ENCODE measurements around the gene CAMP. TPM values are rescaled to one million over a fixed set of nuclear protein-coding genes. Genes with fewer than 3 reads are reported as not detected.

Gene CAMP
- total RNA-seq, 2 donors from 2014 or later: not detected

DNA sequence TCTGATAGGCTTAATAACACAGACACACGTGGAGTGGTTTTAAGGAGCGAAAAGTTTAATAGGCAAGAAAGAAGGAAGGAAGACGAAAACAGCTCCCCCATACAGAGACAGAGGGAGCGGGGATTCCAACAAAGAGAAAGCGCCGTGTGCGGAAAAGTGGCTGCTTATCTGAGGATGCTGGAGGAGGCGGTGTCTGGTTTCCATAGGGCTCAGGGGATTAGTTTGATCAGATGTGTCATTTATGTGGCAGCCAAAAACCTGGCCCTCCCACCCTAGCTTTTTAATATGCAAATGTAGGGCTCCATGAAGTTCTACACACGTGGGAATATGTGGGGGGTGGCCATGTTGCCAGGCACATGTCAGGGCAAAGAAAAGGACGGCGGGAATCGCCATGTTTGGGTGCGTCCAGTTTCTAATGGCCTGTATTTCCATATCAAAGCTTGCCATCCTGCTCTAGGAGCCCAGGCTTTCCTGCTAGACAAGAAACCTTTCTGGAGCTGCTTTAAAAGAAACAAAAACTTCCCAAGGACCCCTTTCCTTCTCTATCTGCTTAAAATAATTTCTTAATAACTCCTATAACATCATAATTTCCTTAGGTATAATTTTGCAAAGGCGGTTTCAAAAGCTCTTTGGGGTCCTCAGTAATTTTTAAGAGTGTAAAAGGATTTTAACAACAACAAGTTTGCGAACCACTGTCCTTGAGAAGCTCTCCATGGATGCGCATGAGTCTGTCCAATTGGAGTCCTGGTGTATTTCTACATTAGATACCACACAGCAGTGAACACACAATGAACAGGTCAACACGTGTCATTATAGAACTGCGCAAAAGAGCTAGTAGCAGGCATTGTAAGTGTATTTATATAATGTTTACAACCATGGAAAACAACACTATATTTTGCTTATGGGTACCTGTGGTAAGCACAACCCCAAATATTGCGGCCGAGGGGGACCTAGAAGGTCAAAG is 17.0 kb downstream of the CAMP start:
- Histone ChIP-seq H3K4me1 (ENCODE audit: control insufficient read depth in 1 of 2, low read depth in 2 of 2) (peaks cover 0 to 13% of the 10 kb centered on the region in 2 donors), H3K27me3 (replicated peaks; ENCODE audit: insufficient read depth) (no peaks in the 10 kb centered on the region), H3K36me3 (no peaks in the 10 kb centered on the region), H3K27ac (peak overlapping the region; percentile 80 to 88), H3K9me3 (no peaks in the 10 kb centered on the region), H3K4me3 (peak overlapping the region; percentile 98)
- DNase-seq (ENCODE audit: low spot score) (no peak), ATAC-seq (ENCODE audit: insufficient number of reproducible peaks, low FRiP score, low read depth) (no peak)
- TF ChIP-seq, protein P1, sequence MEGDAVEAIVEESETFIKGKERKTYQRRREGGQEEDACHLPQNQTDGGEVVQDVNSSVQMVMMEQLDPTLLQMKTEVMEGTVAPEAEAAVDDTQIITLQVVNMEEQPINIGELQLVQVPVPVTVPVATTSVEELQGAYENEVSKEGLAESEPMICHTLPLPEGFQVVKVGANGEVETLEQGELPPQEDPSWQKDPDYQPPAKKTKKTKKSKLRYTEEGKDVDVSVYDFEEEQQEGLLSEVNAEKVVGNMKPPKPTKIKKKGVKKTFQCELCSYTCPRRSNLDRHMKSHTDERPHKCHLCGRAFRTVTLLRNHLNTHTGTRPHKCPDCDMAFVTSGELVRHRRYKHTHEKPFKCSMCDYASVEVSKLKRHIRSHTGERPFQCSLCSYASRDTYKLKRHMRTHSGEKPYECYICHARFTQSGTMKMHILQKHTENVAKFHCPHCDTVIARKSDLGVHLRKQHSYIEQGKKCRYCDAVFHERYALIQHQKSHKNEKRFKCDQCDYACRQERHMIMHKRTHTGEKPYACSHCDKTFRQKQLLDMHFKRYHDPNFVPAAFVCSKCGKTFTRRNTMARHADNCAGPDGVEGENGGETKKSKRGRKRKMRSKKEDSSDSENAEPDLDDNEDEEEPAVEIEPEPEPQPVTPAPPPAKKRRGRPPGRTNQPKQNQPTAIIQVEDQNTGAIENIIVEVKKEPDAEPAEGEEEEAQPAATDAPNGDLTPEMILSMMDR (IDR thresholded peaks at IDR 0.05): no peak

DNA sequence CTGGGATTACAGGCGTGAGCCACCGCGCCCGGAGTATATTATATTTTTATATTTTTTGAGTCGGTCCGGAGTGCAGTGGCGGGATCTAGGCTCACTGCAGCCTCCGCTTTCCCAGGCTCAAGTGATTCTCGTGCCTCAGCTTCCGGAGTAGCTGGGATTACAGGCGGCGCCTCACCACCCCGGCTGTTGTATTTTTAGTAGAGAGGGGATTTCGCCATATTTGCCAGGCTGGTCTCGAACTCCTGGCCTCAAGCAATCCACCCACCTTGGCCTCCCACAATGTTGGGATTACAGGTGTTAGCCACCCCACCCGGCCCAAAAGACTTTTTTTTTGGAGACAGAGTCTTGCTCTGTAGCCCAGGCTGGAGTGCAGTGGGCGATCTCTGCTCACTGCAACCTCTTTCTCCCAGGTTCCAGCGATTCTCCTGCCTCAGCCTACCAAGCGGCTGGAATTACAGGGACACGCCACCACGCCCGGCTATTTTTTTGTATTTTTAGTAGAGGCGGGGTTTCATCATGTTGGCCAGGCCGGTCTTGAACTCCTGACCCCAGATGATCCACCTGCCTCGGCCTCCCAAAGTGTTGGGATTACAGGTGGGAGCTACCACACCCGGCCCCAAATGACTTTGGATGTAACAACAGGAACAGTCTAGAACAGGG is 18.6 kb downstream of the CAMP start:
- H3K36me3 ChIP-seq: no peaks in the 10 kb centered on the region
- peak overlapping the region; percentile 80 to 88 for H3K27ac ChIP-seq
- ATAC-seq (ENCODE audit: insufficient number of reproducible peaks, low FRiP score, low read depth) (no peak), DNase-seq (ENCODE audit: low spot score) (no peak)
- H3K4me1 ChIP-seq (ENCODE audit: control insufficient read depth in 1 of 2, low read depth in 2 of 2): peaks cover 0 to 13% of the 10 kb centered on the region in 2 donors
- TF ChIP-seq, protein P1 (IDR thresholded peaks at IDR 0.05): no peak
- H3K9me3 ChIP-seq: no peaks in the 10 kb centered on the region
- no peaks in the 10 kb centered on the region for H3K27me3 ChIP-seq (replicated peaks; ENCODE audit: insufficient read depth)
- H3K4me3 ChIP-seq: peak overlapping the region; percentile 98

- no peak for DNase-seq (ENCODE audit: low spot score)
- TF ChIP-seq, protein P1 (IDR thresholded peaks at IDR 0.05): no peak
- no peak for ATAC-seq (ENCODE audit: insufficient number of reproducible peaks, low FRiP score, low read depth)
- Histone ChIP-seq H3K4me3 (no peak overlapping the region), H3K4me1 (ENCODE audit: control insufficient read depth in 1 of 2, low read depth in 2 of 2) (peaks cover 0 to 13% of the 10 kb centered on the region in 2 donors), H3K9me3 (no peaks in the 10 kb centered on the region), H3K27me3 (replicated peaks; ENCODE audit: insufficient read depth) (no peaks in the 10 kb centered on the region), H3K27ac (no peak overlapping the region), H3K36me3 (no peaks in the 10 kb centered on the region)
Observed at GRCh38 chr3:48243886-48244285, 20.6 kb downstream of the CAMP start.

DNA sequence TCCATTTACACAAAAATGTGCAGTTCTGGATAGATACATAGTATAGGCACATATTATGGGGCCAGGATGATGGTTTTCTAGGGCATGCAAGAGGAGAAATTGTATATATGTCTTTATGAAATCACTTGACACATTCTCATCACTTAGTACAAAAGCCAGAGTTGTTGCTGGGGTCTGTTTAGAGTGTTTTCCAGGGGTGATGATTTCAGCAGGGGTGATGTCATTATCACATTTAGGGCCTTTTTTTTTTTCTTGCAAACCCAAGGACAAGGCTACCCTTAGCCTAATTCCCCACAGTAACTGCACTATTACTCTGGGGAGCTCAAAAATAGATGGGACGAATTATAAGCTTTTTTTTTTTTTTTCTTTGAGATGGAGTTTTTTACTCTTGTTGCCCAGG is 21.2 kb downstream of the CAMP start:
- Histone ChIP-seq H3K4me3 (no peak overlapping the region), H3K27ac (no peak overlapping the region), H3K27me3 (replicated peaks; ENCODE audit: insufficient read depth) (no peaks in the 10 kb centered on the region), H3K36me3 (no peaks in the 10 kb centered on the region), H3K4me1 (ENCODE audit: control insufficient read depth in 1 of 2, low read depth in 2 of 2) (peaks cover 0 to 13% of the 10 kb centered on the region in 2 donors), H3K9me3 (no peaks in the 10 kb centered on the region)
- ATAC-seq (ENCODE audit: insufficient number of reproducible peaks, low FRiP score, low read depth) (no peak), DNase-seq (ENCODE audit: low spot score) (no peak)
- TF ChIP-seq, protein P1 (IDR thresholded peaks at IDR 0.05): no peak

- peaks cover 0 to 12% of the 10 kb centered on the region in 2 donors for H3K4me1 ChIP-seq (ENCODE audit: control insufficient read depth in 1 of 2, low read depth in 2 of 2)
- DNase-seq (ENCODE audit: low spot score) (no peak), ATAC-seq (ENCODE audit: insufficient number of reproducible peaks, low FRiP score, low read depth) (no peak)
- H3K27me3 ChIP-seq (replicated peaks; ENCODE audit: insufficient read depth): no peaks in the 10 kb centered on the region
- no peaks in the 10 kb centered on the region for H3K36me3 ChIP-seq
- no peaks in the 10 kb centered on the region for H3K9me3 ChIP-seq
- H3K27ac ChIP-seq: no peak overlapping the region
- TF ChIP-seq, protein P1 (IDR thresholded peaks at IDR 0.05): no peak
- no peak overlapping the region for H3K4me3 ChIP-seq
Observed at GRCh38 chr3:48245136-48245535, 21.8 kb downstream of the CAMP start.
